T1000 (cell line): ENCODE measurements around the gene BCAS3.

Experiments used
- DNase-seq: peaks from one replicate; lab custom pipeline; 2025; ENCODE audit warnings: mixed read lengths; lab: John Stamatoyannopoulos, UW

Gene BCAS3

GRCh38 chr17:61383689-61384201, 706.1 kb downstream of the BCAS3 start:
- DNase-seq = no peak

GRCh38 chr17:61384354-61384691, 706.7 kb downstream of the BCAS3 start:
- DNase-seq = no peak

GRCh38 chr17:61384692-61385576, 707.3 kb downstream of the BCAS3 start:
- no peak for DNase-seq

GRCh38 chr17:61385577-61386236, 708.1 kb downstream of the BCAS3 start:
- no peak for DNase-seq

GRCh38 chr17:61386251-61386650, 708.6 kb downstream of the BCAS3 start:
- no peak for DNase-seq

GRCh38 chr17:61387011-61387410, 709.4 kb downstream of the BCAS3 start:
- DNase-seq = no peak

- DNase-seq = no peak
These were observed 710.1 kb downstream of the BCAS3 start for GRCh38 chr17:61387511-61388305.

- DNase-seq = no peak
These were observed 711.1 kb downstream of the BCAS3 start for GRCh38 chr17:61388561-61389356.

- no peak for DNase-seq
These were observed 712.2 kb downstream of the BCAS3 start for GRCh38 chr17:61389670-61390478.

GRCh38 chr17:61390479-61390791, 712.8 kb downstream of the BCAS3 start:
- no peak for DNase-seq

- DNase-seq = no peak
These were observed 714.1 kb downstream of the BCAS3 start for GRCh38 chr17:61391595-61392291.

GRCh38 chr17:61392679-61393078, 715.0 kb downstream of the BCAS3 start:
- DNase-seq = no peak

GRCh38 chr17:61393550-61393903, 715.9 kb downstream of the BCAS3 start:
- DNase-seq = no peak

GRCh38 chr17:61393904-61394629, 716.4 kb downstream of the BCAS3 start:
- no peak for DNase-seq

- no peak for DNase-seq
These were observed 717.2 kb downstream of the BCAS3 start for GRCh38 chr17:61394630-61395408.

- DNase-seq = no peak
These were observed 717.8 kb downstream of the BCAS3 start for GRCh38 chr17:61395409-61395982.

- peak; percentile 43 for DNase-seq
These were observed 718.4 kb downstream of the BCAS3 start for GRCh38 chr17:61395983-61396585.

GRCh38 chr17:61396586-61397085, 719.0 kb downstream of the BCAS3 start:
- DNase-seq = peak; percentile 71
